ENCODE measurements around the gene HIPK2. TPM values are rescaled to one million over a fixed set of nuclear protein-coding genes. Genes with fewer than 3 reads are reported as not detected.

The HIPK2 gene
- total RNA-seq, 6 donors from 2014 or later = 38.6 to 59.6 (median 45.9) TPM

GRCh38 chr7:139658908-139659675, 118.7 kb downstream of the HIPK2 start:
- ATAC-seq (ENCODE audit: low FRiP score in 2 of 2) (no peak), DNase-seq (no peak)
- whole genome bisulfite sequencing, 2 donors = 80% methylated on average over 10 to 14 of the region's 14 CpGs
- TF ChIP-seq EP300 (IDR thresholded peaks at IDR 0.05) (no peak), POLR2AphosphoS5 (IDR thresholded peaks at IDR 0.05) (no peak), POLR2A (IDR thresholded peaks at IDR 0.05) (no peak), CTCF (IDR thresholded peaks at IDR 0.05) (no peak)
- no peaks in the 10 kb centered on the region for H3K27me3 ChIP-seq
- no peak overlapping the region for H3K4me3 ChIP-seq
- H3K4me1 ChIP-seq = peaks cover 36 to 76% (median 53%) of the 10 kb centered on the region in 4 donors
- H3K9me3 ChIP-seq = no peaks in the 10 kb centered on the region
- H3K27ac ChIP-seq = peak overlapping the region in 2 of 4 donors; percentile 14 to 20
- no peaks in the 10 kb centered on the region for H3K36me3 ChIP-seq

DNA sequence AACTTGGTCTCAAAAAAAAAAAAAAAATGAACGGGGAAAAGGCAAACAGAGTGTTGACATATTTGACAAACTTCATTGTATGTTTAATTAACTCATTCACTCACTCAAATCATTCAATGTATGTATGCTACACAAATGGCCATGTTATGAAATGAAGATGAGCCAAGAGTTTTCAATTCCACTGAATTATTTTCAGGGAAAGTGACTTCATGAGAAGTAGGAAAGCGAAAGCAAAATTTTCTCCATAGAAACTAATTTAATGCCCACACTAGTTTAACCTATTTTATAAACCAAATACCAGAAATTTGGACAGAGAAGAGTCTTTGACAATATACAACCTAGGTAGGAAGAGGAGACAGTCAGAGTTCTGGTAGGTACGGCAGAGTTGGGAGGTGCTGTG, 119.5 kb downstream of the HIPK2 start:
- H3K27ac ChIP-seq = peak overlapping the region in 2 of 4 donors; percentile 6 to 20
- H3K27me3 ChIP-seq = no peaks in the 10 kb centered on the region
- H3K36me3 ChIP-seq = no peaks in the 10 kb centered on the region
- ATAC-seq (ENCODE audit: low FRiP score in 2 of 2) = no peak
- no peak overlapping the region for H3K4me3 ChIP-seq
- H3K4me1 ChIP-seq = peaks cover 37 to 75% (median 52%) of the 10 kb centered on the region in 4 donors
- 67 to 71% methylated on average over 3 of the region's 3 CpGs for WGBS, 2 donors
- no peak for DNase-seq
- TF ChIP-seq CTCF (IDR thresholded peaks at IDR 0.05) (no peak), EP300 (IDR thresholded peaks at IDR 0.05) (no peak), POLR2A (IDR thresholded peaks at IDR 0.05) (no peak), POLR2AphosphoS5 (IDR thresholded peaks at IDR 0.05) (no peak)
- H3K9me3 ChIP-seq = no peaks in the 10 kb centered on the region

GRCh38 chr7:139657725-139658124, 120.1 kb downstream of the HIPK2 start:
- DNase-seq (no peak), ATAC-seq (ENCODE audit: low FRiP score in 2 of 2) (no peak)
- Histone ChIP-seq H3K27me3 (no peaks in the 10 kb centered on the region), H3K4me3 (no peak overlapping the region), H3K9me3 (no peaks in the 10 kb centered on the region), H3K36me3 (no peaks in the 10 kb centered on the region), H3K27ac (peak overlapping the region in 1 of 4 donors; percentile 6), H3K4me1 (peaks cover 39 to 75% (median 52%) of the 10 kb centered on the region in 4 donors)
- TF ChIP-seq EP300 (IDR thresholded peaks at IDR 0.05) = no peak
- TF ChIP-seq POLR2A (IDR thresholded peaks at IDR 0.05) = no peak
- no peak for TF ChIP-seq CTCF (IDR thresholded peaks at IDR 0.05)
- TF ChIP-seq POLR2AphosphoS5 (IDR thresholded peaks at IDR 0.05) = no peak
- 73 to 76% methylated on average over 1 of the region's 1 CpG for WGBS, 2 donors

DNA sequence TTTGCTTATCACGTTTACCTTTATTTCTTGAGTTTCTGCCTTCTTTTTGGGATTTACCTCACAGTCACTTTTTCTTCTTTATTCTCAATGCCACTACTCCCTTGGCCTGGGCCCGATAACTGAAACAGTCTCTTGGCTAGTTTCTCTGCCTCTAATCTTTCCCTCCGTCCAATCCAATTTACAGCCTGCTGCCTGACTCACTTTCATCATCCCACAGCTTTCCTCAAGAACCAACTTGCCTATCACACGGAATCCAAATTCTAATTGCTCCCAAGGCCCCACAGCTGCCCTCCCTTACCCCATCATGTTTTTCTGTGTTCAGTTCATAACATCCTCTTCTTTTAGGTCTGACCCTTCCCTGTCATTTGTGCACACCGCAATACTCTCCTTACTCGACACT, 121.4 kb downstream of the HIPK2 start:
- Histone ChIP-seq H3K27me3 (no peaks in the 10 kb centered on the region), H3K4me3 (no peak overlapping the region), H3K27ac (no peak overlapping the region), H3K9me3 (no peaks in the 10 kb centered on the region), H3K4me1 (peaks cover 44 to 75% (median 54%) of the 10 kb centered on the region in 4 donors), H3K36me3 (no peaks in the 10 kb centered on the region)
- WGBS, 2 donors = 91 to 95% methylated on average over 6 of the region's 6 CpGs
- ATAC-seq (ENCODE audit: low FRiP score in 2 of 2) (no peak), DNase-seq (no peak)
- TF ChIP-seq CTCF (IDR thresholded peaks at IDR 0.05) (no peak), EP300 (IDR thresholded peaks at IDR 0.05) (no peak)

GRCh38 chr7:139655305-139655704, 122.5 kb downstream of the HIPK2 start:
- H3K4me3 ChIP-seq = no peak overlapping the region
- H3K27ac ChIP-seq = peak overlapping the region in 2 of 4 donors; percentile 40 to 48
- no peaks in the 10 kb centered on the region for H3K27me3 ChIP-seq
- DNase-seq = peak in 1 of 2 donors; percentile 29
- 44 to 62% methylated on average over 8 of the region's 8 CpGs for WGBS, 2 donors
- ATAC-seq (ENCODE audit: low FRiP score in 2 of 2) = no peak
- H3K9me3 ChIP-seq = no peaks in the 10 kb centered on the region
- H3K36me3 ChIP-seq = no peaks in the 10 kb centered on the region
- H3K4me1 ChIP-seq = peaks cover 38 to 74% (median 56%) of the 10 kb centered on the region in 4 donors
- TF ChIP-seq CTCF (IDR thresholded peaks at IDR 0.05) (no peak), POLR2A (IDR thresholded peaks at IDR 0.05) (no peak), EP300 (IDR thresholded peaks at IDR 0.05) (no peak), POLR2AphosphoS5 (IDR thresholded peaks at IDR 0.05) (no peak)
